Endothelial cell of umbilical vein (primary cell): Measurements from ENCODE around the gene FAM227B. TPM values are rescaled to one million over a fixed set of nuclear protein-coding genes. Genes with fewer than 3 reads are reported as not detected.

ENCODE experiments used
- BruUV-seq: library from RNA; stranded (reverse); fragments of 400-500 nt; replicated peaks from 2 replicates; lab custom pipeline; 2021; lab: Mats Ljungman, UMichigan
- CTCF ChIA-PET: fragments of 300-600, 350-600 bp; sonication (Branson Sonifier 250); formaldehyde crosslinking; loops from one replicate; lab custom pipeline; 2021; ENCODE audit warnings: antibody characterized with exemption, inconsistent platforms; lab: Charles Lee
- POLR2A ChIA-PET: fragments of 300-600, 350-600 bp; sonication (Branson Sonifier 250); formaldehyde crosslinking; loops from one replicate; lab custom pipeline; 2021; ENCODE audit warnings: antibody characterized with exemption, inconsistent platforms; lab: Charles Lee
- DNase-seq: peaks from one replicate; pipeline ENCODE4 v3.0.0-alpha.2; 2011; ENCODE audit warnings: low read depth, low spot score
- FAIRE-seq: peaks from 2 replicates; lab custom pipeline; 2011; peaks lifted over from hg19 to GRCh38; lab: Jason Lieb, UNC
- H2AFZ ChIP-seq: 2 replicates; pipeline ENCODE4 v1.6.0; 2012; ENCODE audit warnings: low read depth, low read length, control low read depth, inconsistent platforms
- H3K27ac ChIP-seq: 2 replicates; pipeline ENCODE4 v1.5.1; 2011; ENCODE audit warnings: low read depth, mild to moderate bottlenecking, control low read depth, low read length, moderate library complexity; ENCODE audit not compliant: insufficient read depth
- H3K27me3 ChIP-seq, 2 experiments: 2 replicates each; pipeline versions ENCODE4 v1.6.0 to v1.6.1; 2011; ENCODE audit warnings: low read length in 2 of 2, mixed read lengths in 1 of 2; ENCODE audit not compliant: control insufficient read depth in 2 of 2, insufficient read depth in 2 of 2
- H3K36me3 ChIP-seq, 2 experiments: 2 replicates in 1 of 2; 3 replicates in 1 of 2; pipeline ENCODE4 v1.5.1; 2011; ENCODE audit warnings: low read length in 2 of 2, mild to moderate bottlenecking in 1 of 2, moderate library complexity in 1 of 2; ENCODE audit not compliant: control insufficient read depth in 2 of 2, insufficient read depth in 2 of 2; ENCODE audit errors: extremely low read depth in 1 of 2
- H3K4me1 ChIP-seq: 3 replicates; pipeline ENCODE4 v1.5.1; 2011; ENCODE audit warnings: mild to moderate bottlenecking, low read length; ENCODE audit not compliant: control insufficient read depth, insufficient read depth; ENCODE audit errors: extremely low read depth
- H3K4me2 ChIP-seq: 2 replicates; pipeline ENCODE4 v1.6.1; 2011; ENCODE audit warnings: low read length, control low read depth, mixed read lengths; ENCODE audit not compliant: insufficient read depth
- H3K4me3 ChIP-seq, 3 experiments: fragments of 200-600 bp in 1 of 3; sonication (generic), shearing (Covaris generic) in 1 of 3; replicated peaks in 1 of 3; 2 replicates each; pipeline ENCODE4 v1.5.1; 2011 to 2016; ENCODE audit warnings: control low read depth in 3 of 3, low read length in 3 of 3, mild to moderate bottlenecking in 2 of 3, inconsistent platforms in 1 of 3, low read depth in 1 of 3, moderate library complexity in 1 of 3; ENCODE audit not compliant: insufficient read depth in 1 of 3
- H3K79me2 ChIP-seq: 2 replicates; pipeline ENCODE4 v1.6.0; 2012; ENCODE audit warnings: low read length, inconsistent platforms; ENCODE audit not compliant: control insufficient read depth, insufficient read depth
- H3K9ac ChIP-seq: replicated peaks from 2 replicates; pipeline ENCODE3; 2011; ENCODE audit warnings: low read length, control low read depth; ENCODE audit not compliant: insufficient read depth; ENCODE audit errors: extremely low read depth
- H3K9me1 ChIP-seq: replicated peaks from 3 replicates; pipeline ENCODE4 v1.6.0; 2011; ENCODE audit warnings: mild to moderate bottlenecking, low read length; ENCODE audit not compliant: control insufficient read depth, insufficient read depth; ENCODE audit errors: extremely low read depth
- H3K9me3 ChIP-seq: replicated peaks from 2 replicates; pipeline ENCODE4 v1.5.1; 2012; ENCODE audit warnings: low read length, inconsistent platforms; ENCODE audit not compliant: control insufficient read depth, insufficient read depth
- H4K20me1 ChIP-seq: replicated peaks from 2 replicates; pipeline ENCODE3; 2011; ENCODE audit warnings: mild to moderate bottlenecking, low read length; ENCODE audit not compliant: control insufficient read depth, insufficient read depth; ENCODE audit errors: extremely low read depth
- CTCF ChIP-seq, 2 donors: IDR thresholded peaks; 1 replicate in 1 of 2; 2 replicates in 1 of 2; pipeline ENCODE4 v1.5.1; 2011; ENCODE audit warnings: low read length in 2 of 2, mild to moderate bottlenecking in 2 of 2, moderate library complexity in 2 of 2, control low read depth in 1 of 2, inconsistent platforms in 1 of 2, low read depth in 1 of 2; ENCODE audit not compliant: insufficient read depth in 1 of 2; ENCODE audit errors: extremely low read depth in 1 of 2
- EZH2 ChIP-seq: IDR thresholded peaks from 2 replicates; pipeline ENCODE4 v1.6.1; 2012; ENCODE audit warnings: borderline replicate concordance, low read depth, mild to moderate bottlenecking, moderate library complexity, low read length, inconsistent platforms; ENCODE audit not compliant: severe bottlenecking
- FOS ChIP-seq: IDR thresholded peaks from 2 replicates; pipeline ENCODE4 v1.6.1; 2011; ENCODE audit warnings: mild to moderate bottlenecking, low read length, moderate library complexity, borderline replicate concordance; ENCODE audit not compliant: insufficient read depth
- GATA2 ChIP-seq: IDR thresholded peaks from 2 replicates; pipeline ENCODE4 v1.7.0; 2011; ENCODE audit warnings: low read depth, mild to moderate bottlenecking, moderate library complexity, mixed read lengths, low read length; ENCODE audit not compliant: insufficient read length, insufficient read depth
- JUN ChIP-seq: IDR thresholded peaks from 2 replicates; pipeline ENCODE4 v1.6.1; 2011; ENCODE audit warnings: borderline replicate concordance, low read depth; ENCODE audit not compliant: insufficient read length, insufficient read depth
- MAX ChIP-seq: IDR thresholded peaks from 2 replicates; pipeline ENCODE4 v1.6.1; 2011; ENCODE audit not compliant: insufficient read depth, insufficient read length
- MYC ChIP-seq: IDR thresholded peaks from one replicate; pipeline ENCODE4 v1.6.1; 2011; ENCODE audit warnings: mild to moderate bottlenecking, low read depth, low read length
- POLR2A ChIP-seq: IDR thresholded peaks from 2 replicates; pipeline ENCODE4 v1.6.1; 2012; ENCODE audit warnings: low read depth, mild to moderate bottlenecking, control low read depth, low read length
- POLR2AphosphoS5 ChIP-seq: IDR thresholded peaks from 2 replicates; pipeline ENCODE4 v1.6.1; 2012; ENCODE audit warnings: low read depth, mild to moderate bottlenecking, control low read depth, low read length, moderate library complexity; ENCODE audit not compliant: insufficient read depth
- dilution Hi-C: fragments of 300-500 bp; cut with MboI; formaldehyde crosslinking; loops from one replicate; pipeline ENCODE4 v1.15.0; 2019; ENCODE audit warnings: low sequenced_read_pairs; ENCODE audit not compliant: extremely low pct_ligation_motif_present
- intact Hi-C: fragments of 100-400 bp; cut with micrococcal nuclease; formaldehyde crosslinking; loops from one replicate; pipeline ENCODE4 v1.10.0; 2022
- polyA plus RNA-seq, 4 experiments: library from polyadenylated mRNA; depleted of rRNA in 3 of 4; stranded (reverse) in 3 of 4; unstranded in 1 of 4; fragments of >200 nt; gene quantifications; 2 replicates each; pipeline versions ENCODE4 v1.2.1 to v1.2.3, GENCODE V29; 2011 to 2012; ENCODE audit warnings: missing spikeins in 1 of 4
- total RNA-seq: library from RNA; stranded (reverse); gene quantifications from 2 replicates; pipeline ENCODE4 v1.2.3, GENCODE V29; 2021

Gene FAM227B
- total and polyA plus RNA-seq, 2 donors (not counting 3 experiments of a cell fraction or from before 2014, with no cell fraction given): 1.5 to 1.8 TPM

- Histone ChIP-seq H3K4me2 (no peak overlapping the region), H3K4me3 (no peak overlapping the region), H2AFZ (no peak overlapping the region), H3K79me2 (no peaks in the 10 kb centered on the region), H3K27ac (no peak overlapping the region), H3K9me3 (no peaks in the 10 kb centered on the region), H3K9ac (no peak overlapping the region), H3K4me1 (no peaks in the 10 kb centered on the region), H3K27me3 (no peaks in the 10 kb centered on the region), H4K20me1 (no peaks in the 10 kb centered on the region), H3K36me3 (no peaks in the 10 kb centered on the region), H3K9me1 (no peaks in the 10 kb centered on the region)
- POLR2A ChIA-PET: no interaction called here
- intact Hi-C loops (no loop called here), dilution Hi-C loops (no loop called here)
- no TSS peak for BruUV-seq
- DNase-seq (no peak), FAIRE-seq (no peak)
- TF ChIP-seq FOS: no peak
- TF ChIP-seq CTCF (IDR thresholded peaks at IDR 0.05; ENCODE audit: extremely low read depth in 1 of 2, insufficient read depth in 1 of 2, low read depth in 1 of 2, low read length in 2 of 2): no peak
- CTCF ChIA-PET: no interaction called here
Observed at GRCh38 chr15:49303003-49303402, 317.6 kb downstream of the FAM227B start.

DNA sequence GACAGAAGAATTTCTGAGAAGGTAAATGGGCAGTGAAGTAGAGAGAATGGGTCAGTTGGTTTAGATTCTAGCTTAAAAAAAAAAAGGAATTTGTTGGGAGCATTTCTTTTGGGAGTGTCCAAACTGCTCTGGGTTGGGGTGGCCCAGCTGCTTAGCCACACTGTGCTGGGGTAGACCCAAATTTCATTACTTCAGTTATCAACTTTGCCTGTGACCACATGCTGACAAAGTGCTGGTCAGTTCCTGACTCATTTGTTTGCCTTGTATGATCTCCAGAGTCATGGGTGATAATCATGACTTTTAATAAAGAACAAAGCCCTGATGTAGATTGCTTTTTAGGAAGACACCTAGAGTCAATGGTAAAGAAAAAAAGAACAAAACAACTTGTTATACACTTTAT is 319.1 kb downstream of the FAM227B start:
- TF ChIP-seq CTCF (IDR thresholded peaks at IDR 0.05; ENCODE audit: extremely low read depth in 1 of 2, insufficient read depth in 1 of 2, low read depth in 1 of 2, low read length in 2 of 2): no peak
- no peak for TF ChIP-seq FOS
- no peak for TF ChIP-seq MYC
- TF ChIP-seq POLR2AphosphoS5: no peak
- TF ChIP-seq GATA2: no peak
- TF ChIP-seq EZH2: no peak
- TF ChIP-seq MAX: no peak
- no peak for TF ChIP-seq JUN
- no peak for TF ChIP-seq POLR2A
- Histone ChIP-seq H3K4me2 (no peak overlapping the region), H3K36me3 (no peaks in the 10 kb centered on the region), H3K4me3 (no peak overlapping the region), H3K4me1 (no peaks in the 10 kb centered on the region), H3K79me2 (no peaks in the 10 kb centered on the region), H3K9ac (no peak overlapping the region), H2AFZ (no peak overlapping the region), H3K9me3 (no peaks in the 10 kb centered on the region), H3K27ac (no peak overlapping the region), H3K27me3 (no peaks in the 10 kb centered on the region), H3K9me1 (no peaks in the 10 kb centered on the region), H4K20me1 (no peaks in the 10 kb centered on the region)
- DNase-seq: no peak
- no TSS peak for BruUV-seq
- ChIA-PET CTCF (no interaction called here), POLR2A (no interaction called here)
- dilution Hi-C loops (no loop called here), intact Hi-C loops (no loop called here)
- no peak for FAIRE-seq
